Transverse colon (tissue), 4 donors: ENCODE results near the gene RAB40C. TPM values are rescaled to one million over a fixed set of nuclear protein-coding genes. Genes with fewer than 3 reads are reported as not detected.
A peak's percentile ranks its signal among the peaks of the same experiment; 100 is the strongest.
"Not testable (repeated sequence)": the region's sequence is repeated elsewhere in the genome, so short reads cannot be mapped to it uniquely, and the experiment has no call there.

Experiments
- DNase-seq: peaks from one replicate; pipeline ENCODE4 v3.0.0-alpha.2; 2019
- H3K27ac ChIP-seq, 4 donors: fragments of 200-600 bp; sonication (generic); 2 replicates each; pipeline ENCODE4 v1.5.1; 2016 to 2018; ENCODE audit warnings: inconsistent platforms in 4 of 4
- H3K27me3 ChIP-seq: fragments of 200-600 bp; sonication (generic); 2 replicates; pipeline ENCODE4 v1.5.1; 2017; ENCODE audit warnings: inconsistent platforms
- H3K36me3 ChIP-seq, 4 donors: fragments of 200-600 bp; sonication (generic); 2 replicates each; pipeline ENCODE4 v1.5.1; 2017 to 2019; ENCODE audit warnings: inconsistent platforms in 4 of 4
- H3K4me1 ChIP-seq, 4 donors: fragments of 200-600 bp; sonication (generic); 2 replicates each; pipeline ENCODE4 v1.5.1; 2017 to 2020; ENCODE audit warnings: inconsistent platforms in 4 of 4
- H3K4me3 ChIP-seq, 4 donors: fragments of 200-600 bp; sonication (generic); 1 replicate in 1 of 4; 2 replicates in 3 of 4; pipeline versions ENCODE4 v1.5.1 to v1.6.1; 2017 to 2019; ENCODE audit warnings: inconsistent platforms in 4 of 4
- H3K9me3 ChIP-seq, 2 donors: fragments of 200-600 bp; sonication (generic); 2 replicates each; pipeline ENCODE4 v1.5.1; 2017 to 2019; ENCODE audit warnings: inconsistent platforms in 2 of 2
- EP300 ChIP-seq: sonication (generic); formaldehyde crosslinking; IDR thresholded peaks from one replicate; pipeline ENCODE4 v1.6.1; 2017; ENCODE audit warnings: antibody characterized with exemption, low read depth
- POLR2A ChIP-seq: fragments of 450-650 bp; IDR thresholded peaks from one replicate; pipeline ENCODE4 v1.6.1; 2016; ENCODE audit warnings: antibody characterized with exemption, mild to moderate bottlenecking, moderate library complexity
- POLR2AphosphoS5 ChIP-seq, 3 donors: sonication (generic); formaldehyde crosslinking; IDR thresholded peaks; one replicate each; pipeline ENCODE4 v1.6.1; 2016; ENCODE audit warnings: antibody characterized with exemption in 3 of 3
- WGBS, 2 donors: methylation state at CpG; one replicate each; pipeline ENCODE4 v1.1.5; 2018; ENCODE audit warnings: low coverage in 1 of 2; 5-methylcytosine and 5-hydroxymethylcytosine counted together
- in situ Hi-C, 4 donors: fragments of 200-750 bp; cut with MboI; loops; one replicate each; pipeline versions ENCODE4 v1.15.0 to v1.15.1; 2017; ENCODE audit warnings: low sequenced_read_pairs in 3 of 4, low pct_ligation_motif_present in 1 of 4, low pct_unique_long_range_greater_than_20kb in 1 of 4
- intact Hi-C: fragments of 100-400 bp; cut with DNase I; formaldehyde crosslinking; loops from one replicate; pipeline ENCODE4 v1.15.1; 2023; ENCODE audit warnings: low total_unique reads
- total RNA-seq, 4 donors: library from RNA; depleted of rRNA; stranded (reverse); fragments of >200 nt; gene quantifications; one replicate each; pipeline ENCODE4 v1.1.0, GENCODE V29; 2016
- TF ChIP-seq, protein P1 (sequence below), 5 experiments: fragments of 200-600 bp in 3 of 5; fragments of 450-650 bp in 2 of 5; sonication (generic) in 3 of 5; IDR thresholded peaks; 1 replicate in 2 of 5; 2 replicates in 3 of 5; pipeline ENCODE4 v1.5.1; 2016 to 2017; ENCODE audit warnings: antibody characterized with exemption in 5 of 5, inconsistent platforms in 3 of 5, mild to moderate bottlenecking in 2 of 5, moderate library complexity in 1 of 5

Gene RAB40C
- total RNA-seq, 4 donors from 2014 or later, result 54.8 to 111 (median 83.5) TPM

DNA sequence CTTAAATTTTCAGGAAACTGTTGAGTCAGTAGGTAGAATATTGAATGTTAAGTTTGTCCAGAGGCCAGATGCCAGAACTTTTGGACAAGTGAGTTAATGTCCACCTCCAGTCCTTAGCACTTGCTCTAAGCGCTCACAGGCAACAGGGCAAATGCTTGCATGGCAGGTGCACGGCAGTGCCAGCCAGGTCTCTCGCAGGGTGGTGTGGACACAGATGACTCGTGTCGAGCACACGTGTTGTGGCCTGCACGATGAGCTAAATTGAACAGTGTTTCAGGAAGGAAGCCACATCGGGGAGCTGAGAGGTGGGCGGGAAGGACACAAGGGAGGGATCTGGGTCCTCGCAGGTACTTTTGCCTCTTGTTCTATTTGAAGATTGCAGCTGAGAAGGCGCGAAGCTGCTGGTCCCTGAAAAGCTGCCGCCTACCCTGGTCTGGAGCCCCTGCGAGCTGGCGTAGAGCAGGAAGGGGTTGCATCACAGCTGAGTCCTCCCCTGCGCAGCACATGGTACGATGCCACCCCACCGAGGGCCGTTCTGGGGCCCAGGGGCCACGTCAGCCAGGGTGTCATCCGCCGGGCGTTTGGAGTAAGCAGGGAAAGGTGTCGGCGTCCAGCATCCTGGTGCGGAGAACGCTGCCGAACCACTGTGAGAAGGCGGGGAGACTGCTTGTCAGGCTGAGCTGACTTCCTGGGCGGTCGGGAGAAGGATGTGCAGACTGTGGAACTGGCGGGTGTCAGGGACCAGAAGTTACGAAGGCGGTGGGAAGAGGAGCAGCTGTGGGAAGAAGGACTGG is 6.3 kb downstream of the RAB40C start:
- Histone ChIP-seq H3K27me3 (no peaks in the 10 kb centered on the region), H3K4me1 (peaks cover 15 to 41% (median 36%) of the 10 kb centered on the region in 4 donors), H3K4me3 (no peak overlapping the region), H3K9me3 (no peaks in the 10 kb centered on the region), H3K36me3 (no peaks in the 10 kb centered on the region), H3K27ac (no peak overlapping the region)
- no peak for DNase-seq
- 87 to 93% methylated on average over 3 to 34 of the region's 34 CpGs for WGBS, 2 donors
- in situ Hi-C loops (no loop called here), intact Hi-C loops (loop anchor here (2.0 kb wide), 1 partner anchor 35 kb away; the partner anchor contains the start of gene WFIKKN1)
- TF ChIP-seq, protein P1, sequence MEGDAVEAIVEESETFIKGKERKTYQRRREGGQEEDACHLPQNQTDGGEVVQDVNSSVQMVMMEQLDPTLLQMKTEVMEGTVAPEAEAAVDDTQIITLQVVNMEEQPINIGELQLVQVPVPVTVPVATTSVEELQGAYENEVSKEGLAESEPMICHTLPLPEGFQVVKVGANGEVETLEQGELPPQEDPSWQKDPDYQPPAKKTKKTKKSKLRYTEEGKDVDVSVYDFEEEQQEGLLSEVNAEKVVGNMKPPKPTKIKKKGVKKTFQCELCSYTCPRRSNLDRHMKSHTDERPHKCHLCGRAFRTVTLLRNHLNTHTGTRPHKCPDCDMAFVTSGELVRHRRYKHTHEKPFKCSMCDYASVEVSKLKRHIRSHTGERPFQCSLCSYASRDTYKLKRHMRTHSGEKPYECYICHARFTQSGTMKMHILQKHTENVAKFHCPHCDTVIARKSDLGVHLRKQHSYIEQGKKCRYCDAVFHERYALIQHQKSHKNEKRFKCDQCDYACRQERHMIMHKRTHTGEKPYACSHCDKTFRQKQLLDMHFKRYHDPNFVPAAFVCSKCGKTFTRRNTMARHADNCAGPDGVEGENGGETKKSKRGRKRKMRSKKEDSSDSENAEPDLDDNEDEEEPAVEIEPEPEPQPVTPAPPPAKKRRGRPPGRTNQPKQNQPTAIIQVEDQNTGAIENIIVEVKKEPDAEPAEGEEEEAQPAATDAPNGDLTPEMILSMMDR (IDR thresholded peaks at IDR 0.05), result no peak
- TF ChIP-seq POLR2A (no peak), EP300 (no peak), POLR2AphosphoS5 (IDR thresholded peaks at IDR 0.05) (no peak)

DNA sequence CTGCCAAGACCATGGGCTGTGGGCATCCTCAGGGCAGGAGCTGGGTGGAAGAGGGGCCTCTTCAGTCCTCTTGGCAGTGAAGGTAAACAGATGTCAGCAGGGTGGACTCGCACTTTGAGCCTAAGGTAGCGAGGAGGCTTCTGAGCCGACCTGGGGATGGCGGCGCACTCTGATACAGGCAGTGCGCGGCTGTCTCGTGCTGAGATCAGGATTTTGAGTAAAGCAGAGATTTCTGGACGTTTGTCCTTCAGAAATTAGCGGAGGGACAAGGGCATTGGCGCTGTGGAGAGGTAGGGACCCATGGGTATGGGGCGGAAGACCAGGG is 6.8 kb downstream of the RAB40C start:
- in situ Hi-C loops (no loop called here), intact Hi-C loops (no loop called here)
- Histone ChIP-seq H3K27ac (no peak overlapping the region), H3K27me3 (no peaks in the 10 kb centered on the region), H3K36me3 (no peaks in the 10 kb centered on the region), H3K4me1 (peaks cover 13 to 36% (median 32%) of the 10 kb centered on the region in 4 donors), H3K4me3 (no peak overlapping the region), H3K9me3 (no peaks in the 10 kb centered on the region)
- TF ChIP-seq, protein P1 (IDR thresholded peaks at IDR 0.05), result no peak
- no peak for TF ChIP-seq POLR2A
- TF ChIP-seq POLR2AphosphoS5 (IDR thresholded peaks at IDR 0.05), result no peak
- TF ChIP-seq EP300, result no peak
- DNase-seq, result no peak
- WGBS, 2 donors, result 92% methylated on average over 12 of the region's 12 CpGs; no CpG with 5 or more reads in 1 of the 2 donors

DNA sequence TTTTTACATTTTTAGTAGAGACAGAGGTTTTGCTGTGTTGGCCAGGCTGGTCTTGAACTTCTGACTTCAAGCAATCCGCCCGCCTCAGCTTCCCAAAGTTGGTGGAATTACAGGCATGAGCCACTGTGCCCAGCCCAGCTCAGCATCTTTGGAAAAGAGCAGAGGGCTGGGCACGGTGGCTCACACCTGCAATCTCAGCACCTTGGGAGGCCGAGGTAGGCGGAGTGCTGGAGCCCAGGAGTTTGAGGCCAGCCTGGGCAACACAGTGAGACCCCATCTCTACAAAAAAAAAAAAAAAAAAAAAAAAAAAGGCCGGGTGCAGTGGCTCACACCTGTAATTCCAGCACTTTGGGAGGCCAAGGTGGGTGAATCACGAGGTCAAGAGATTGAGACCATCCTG is 7.8 kb downstream of the RAB40C start:
- DNase-seq, H3K4me3 ChIP-seq, H3K27ac ChIP-seq, H3K36me3 ChIP-seq, H3K9me3 ChIP-seq, intact Hi-C loops, H3K27me3 ChIP-seq, in situ Hi-C loops: not testable (repeated sequence)
- peaks cover 3 to 26% (median 22%) of the 10 kb centered on the region in 4 donors for H3K4me1 ChIP-seq
- WGBS, 2 donors, result 98 to 100% methylated on average over 4 to 7 of the region's 7 CpGs

DNA sequence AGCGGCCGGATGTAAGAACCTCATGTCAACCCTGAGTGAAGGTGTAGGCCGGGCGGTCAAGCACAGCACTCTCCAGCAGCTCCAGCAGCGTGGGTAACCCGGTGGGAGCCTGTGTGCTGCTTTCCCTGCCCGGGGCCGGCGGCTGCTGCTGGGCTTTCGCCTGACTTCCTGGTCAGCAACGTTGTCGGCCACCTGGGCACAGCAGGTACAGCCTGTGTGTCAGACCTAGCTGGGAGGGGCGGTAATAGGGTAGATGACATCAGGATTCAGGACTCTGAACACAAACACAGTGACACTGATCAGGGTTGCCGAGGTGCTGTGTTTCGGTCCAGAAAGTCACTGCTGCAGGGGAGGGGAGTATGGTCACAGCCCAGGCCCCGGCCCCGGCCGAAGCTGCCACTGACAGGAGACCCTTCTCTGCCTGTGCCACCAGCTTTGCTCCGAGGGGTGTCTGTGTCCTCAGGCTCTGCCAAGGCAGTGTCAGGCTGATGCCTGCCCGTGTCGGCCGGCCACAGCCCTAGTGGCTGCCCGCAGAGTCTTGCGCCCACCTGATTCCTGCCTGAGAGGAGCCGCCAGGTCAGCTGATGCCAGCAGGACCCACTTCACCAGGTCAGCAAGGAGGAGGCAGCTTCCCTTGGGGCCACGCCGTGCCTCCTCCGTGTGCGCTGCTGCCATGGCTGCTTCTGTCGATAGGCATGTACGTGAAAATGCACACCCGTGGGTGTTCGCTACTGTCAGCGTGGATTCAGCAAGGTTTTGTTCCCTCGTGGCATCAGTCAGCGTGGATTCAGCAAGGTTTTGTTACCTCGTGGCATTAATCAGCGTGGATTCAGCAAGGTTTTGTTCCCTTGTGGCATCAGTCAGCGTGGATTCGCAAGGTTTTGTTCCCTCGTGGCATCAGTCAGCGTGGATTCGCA is 9.2 kb downstream of the RAB40C start:
- Histone ChIP-seq H3K4me3 (no peak overlapping the region), H3K27ac (peak overlapping the region in 1 of 4 donors; percentile 44), H3K9me3 (no peaks in the 10 kb centered on the region), H3K4me1 (peaks cover 3 to 13% (median 9%) of the 10 kb centered on the region in 4 donors), H3K27me3 (no peaks in the 10 kb centered on the region), H3K36me3 (no peaks in the 10 kb centered on the region)
- TF ChIP-seq POLR2AphosphoS5 (IDR thresholded peaks at IDR 0.05) (no peak), POLR2A (no peak), EP300 (no peak)
- TF ChIP-seq, protein P1 (IDR thresholded peaks at IDR 0.05), result no peak
- intact Hi-C loops (no loop called here), in situ Hi-C loops (no loop called here)
- DNase-seq, result peak; percentile 35
- WGBS, 2 donors, result 96% methylated on average over 40 of the region's 43 CpGs; no CpG with 5 or more reads in 1 of the 2 donors
